K562 (cell line): ENCODE data around the gene ANTKMT. TPM values are rescaled to one million over a fixed set of nuclear protein-coding genes. Genes with fewer than 3 reads are reported as not detected.

Experiments used
- ARID2 ChIP-seq: fragments of 450-650 bp; IDR thresholded peaks from 2 replicates; pipeline ENCODE4 v1.6.1; 2017; ENCODE audit warnings: antibody characterized with exemption, mild to moderate bottlenecking
- CBFA2T2 ChIP-seq: fragments of 450-650 bp; conservative IDR thresholded peaks from 2 replicates; pipeline ENCODE4 v1.6.1; 2017; ENCODE audit warnings: mild to moderate bottlenecking
- DACH1 ChIP-seq: fragments of 450-650 bp; IDR thresholded peaks from 2 replicates; pipeline ENCODE4 v1.6.1; 2018; ENCODE audit not compliant: partially characterized antibody
- EZH2 ChIP-seq: IDR thresholded peaks from 2 replicates; pipeline ENCODE4 v1.6.1; 2012; ENCODE audit warnings: low read depth, mild to moderate bottlenecking, inconsistent platforms, low read length, borderline replicate concordance
- GATAD2A ChIP-seq: fragments of 450-650 bp; IDR thresholded peaks from 2 replicates; pipeline ENCODE4 v1.6.1; 2017
- HIVEP1 ChIP-seq: fragments of 250-450 bp; sonication (Bioruptor Pico); IDR thresholded peaks from 2 replicates; pipeline ENCODE4 v1.4.0; 2020; ENCODE audit warnings: mild to moderate bottlenecking
- NCOA1 ChIP-seq: fragments of 450-650 bp; IDR thresholded peaks from 2 replicates; pipeline ENCODE4 v1.6.1; 2016; ENCODE audit warnings: low read depth
- NR2C2 ChIP-seq, 2 experiments: fragments of 200-800 bp in 1 of 2; sonication (Bioruptor generic) in 1 of 2; sonication (generic) in 1 of 2; formaldehyde crosslinking in 1 of 2; IDR thresholded peaks; 2 replicates each; pipeline versions ENCODE4 v1.6.1 to v1.8.0; 2016 to 2022; ENCODE audit warnings: mild to moderate bottlenecking in 1 of 2, missing compliant biosample characterization in 1 of 2, missing genetic modification characterization in 1 of 2, missing genetic modification reagents in 1 of 2
- PCBP2 ChIP-seq: fragments of 200-400 bp; formaldehyde crosslinking; IDR thresholded peaks from 2 replicates; pipeline ENCODE4 v1.6.1; 2018; ENCODE audit warnings: low read length, low read depth, mild to moderate bottlenecking, moderate library complexity; ENCODE audit not compliant: poor library complexity, severe bottlenecking
- RBFOX2 ChIP-seq: fragments of 200-400 bp; formaldehyde crosslinking; IDR thresholded peaks from 2 replicates; pipeline ENCODE4 v1.6.1; 2017; ENCODE audit warnings: low read depth, mild to moderate bottlenecking, low read length, moderate library complexity
- STAG1 ChIP-seq: sonication (generic); formaldehyde crosslinking; IDR thresholded peaks from 2 replicates; pipeline ENCODE4 v1.5.0; 2020; ENCODE audit warnings: missing genetic modification reagents, borderline replicate concordance
- STAT5B ChIP-seq: fragments of 250-450 bp; sonication (Bioruptor Pico); IDR thresholded peaks from 2 replicates; pipeline ENCODE4 v1.8.0; 2021; ENCODE audit warnings: mild to moderate bottlenecking, inconsistent platforms
- TSC22D4 ChIP-seq: fragments of 450-650 bp; IDR thresholded peaks from 2 replicates; pipeline ENCODE4 v1.6.1; 2016; ENCODE audit warnings: missing genetic modification characterization, missing biosample characterization, control low read depth
- XRCC5 ChIP-seq: fragments of 200-400 bp; formaldehyde crosslinking; IDR thresholded peaks from 2 replicates; pipeline ENCODE4 v1.6.1; 2017; ENCODE audit warnings: low read depth, mild to moderate bottlenecking, low read length
- ZBTB7A ChIP-seq: IDR thresholded peaks from 2 replicates; pipeline ENCODE4 v1.6.1; 2011; ENCODE audit warnings: low read depth, mild to moderate bottlenecking, low read length, moderate library complexity, borderline replicate concordance; ENCODE audit not compliant: control insufficient read depth
- ZNF3 ChIP-seq: fragments of 250-450 bp; sonication (Bioruptor Pico); IDR thresholded peaks from 2 replicates; pipeline ENCODE4 v1.5.0; 2021; ENCODE audit warnings: mild to moderate bottlenecking, moderate library complexity
- ZNF589 ChIP-seq: fragments of 200-800 bp; sonication (Bioruptor generic); IDR thresholded peaks from 2 replicates; pipeline ENCODE4 v1.6.1; 2016; ENCODE audit warnings: low read depth, missing genetic modification characterization, missing compliant biosample characterization
- polyA plus RNA-seq, 8 experiments: library from polyadenylated mRNA; depleted of rRNA in 4 of 8; stranded (reverse) in 5 of 8; unstranded in 3 of 8; fragments of >200 nt; fragmentation: Nextera tagmentation in 2 of 8; fragmentation: Illumina TruSeq in 1 of 8; extraction: Ambion mirVana in 2 of 8; extraction: Trizol in 1 of 8; gene quantifications; 2 replicates each; pipeline versions ENCODE4 v1.2.1 to v1.2.3, GENCODE V29; 2011 to 2014; ENCODE audit warnings: inconsistent platforms in 1 of 8, missing spikeins in 1 of 8
- total RNA-seq, 7 experiments: library from RNA; depleted of rRNA in 6 of 7; stranded (reverse); fragments of >200 nt in 6 of 7; fragmentation: Illumina TruSeq in 2 of 7; extraction: Trizol in 2 of 7; gene quantifications; 2 replicates each; pipeline versions ENCODE4 v1.2.1 to v1.2.3, GENCODE V29; 2011 to 2021; ENCODE audit warnings: low replicate concordance in 1 of 7
- TF ChIP-seq, protein P1 (sequence below): sonication (generic); formaldehyde crosslinking; IDR thresholded peaks from 2 replicates; pipeline ENCODE4 v1.8.0; 2022; ENCODE audit warnings: mild to moderate bottlenecking, missing genetic modification reagents
- TF ChIP-seq, protein P2 (sequence below): sonication (generic); formaldehyde crosslinking; IDR thresholded peaks from 2 replicates; pipeline ENCODE4 v1.9.0; 2022; ENCODE audit warnings: mild to moderate bottlenecking, missing genetic modification reagents
- TF ChIP-seq, protein P3 (sequence below): fragments of 250-450 bp; sonication (Bioruptor Pico); IDR thresholded peaks from 2 replicates; pipeline ENCODE4 v1.5.0; 2021
- TF ChIP-seq, protein P4 (sequence below): sonication (generic); formaldehyde crosslinking; IDR thresholded peaks from 2 replicates; pipeline ENCODE4 v1.8.1; 2023; ENCODE audit warnings: mild to moderate bottlenecking, missing genetic modification reagents

Gene ANTKMT
- total and polyA plus RNA-seq, 9 of the 15 experiments (the other 6 are each of a cell fraction or from before 2014, with no cell fraction given) = 0.58 to 217 (median 19.1) TPM

DNA sequence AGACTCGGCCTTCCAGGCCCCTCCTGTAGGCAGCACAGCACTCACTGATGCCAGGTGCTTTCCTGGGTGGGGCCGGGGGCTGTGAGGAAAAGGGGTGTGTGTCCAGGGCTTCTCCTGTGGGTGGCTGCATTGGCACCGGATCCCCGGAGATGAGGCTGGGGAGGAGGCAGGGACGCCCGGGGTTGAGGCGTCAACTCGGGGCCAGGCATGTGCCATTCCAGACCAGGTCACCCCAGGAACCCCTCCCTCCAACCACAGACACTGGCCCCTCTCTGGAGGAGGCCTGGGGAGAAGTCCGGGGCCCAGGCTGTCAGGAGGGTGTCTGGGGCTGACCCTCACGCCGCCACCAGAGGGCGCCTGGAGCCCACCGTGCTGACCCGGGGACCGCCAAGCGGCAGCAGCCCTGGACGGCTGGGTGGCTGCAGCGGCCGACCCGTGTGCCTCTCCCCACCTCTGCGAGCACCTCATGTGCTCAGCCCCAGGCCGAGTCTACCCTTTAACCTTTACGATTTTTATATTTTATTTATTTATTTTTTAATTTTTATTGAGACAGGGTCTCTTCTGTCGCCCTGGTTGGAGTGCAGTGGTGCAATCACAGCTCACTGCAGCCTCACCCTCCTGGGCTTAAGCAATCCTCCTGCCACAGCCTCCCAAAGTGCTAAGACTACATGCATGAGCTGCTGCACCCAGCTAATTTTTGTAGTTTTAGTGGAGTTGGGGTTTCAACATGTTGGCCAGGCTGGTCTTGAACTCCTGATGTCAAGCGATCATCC, 9.2 kb upstream of the ANTKMT start (continued):
- peak; percentile 96 for TF ChIP-seq STAG1 (CRISPR knock-in tag)
- 0 out of 2 replicates have a peak, but pooled peaks have one; percentile 15 for TF ChIP-seq RBFOX2
- TF ChIP-seq, protein P1, sequence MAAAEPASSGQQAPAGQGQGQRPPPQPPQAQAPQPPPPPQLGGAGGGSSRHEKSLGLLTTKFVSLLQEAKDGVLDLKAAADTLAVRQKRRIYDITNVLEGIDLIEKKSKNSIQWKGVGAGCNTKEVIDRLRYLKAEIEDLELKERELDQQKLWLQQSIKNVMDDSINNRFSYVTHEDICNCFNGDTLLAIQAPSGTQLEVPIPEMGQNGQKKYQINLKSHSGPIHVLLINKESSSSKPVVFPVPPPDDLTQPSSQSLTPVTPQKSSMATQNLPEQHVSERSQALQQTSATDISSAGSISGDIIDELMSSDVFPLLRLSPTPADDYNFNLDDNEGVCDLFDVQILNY (CRISPR knock-in tag) = no peak
- no peak for TF ChIP-seq DACH1
- TF ChIP-seq PCBP2 = no peak
- no peak for TF ChIP-seq HIVEP1 (CRISPR knock-in tag)
- no peak for TF ChIP-seq NR2C2 (CRISPR knock-in tag; IDR thresholded peaks at IDR 0.05)
- TF ChIP-seq NR2C2 (tag; IDR thresholded peaks at IDR 0.05) = no peak
- TF ChIP-seq TSC22D4 (tag) = no peak
- TF ChIP-seq, protein P2, sequence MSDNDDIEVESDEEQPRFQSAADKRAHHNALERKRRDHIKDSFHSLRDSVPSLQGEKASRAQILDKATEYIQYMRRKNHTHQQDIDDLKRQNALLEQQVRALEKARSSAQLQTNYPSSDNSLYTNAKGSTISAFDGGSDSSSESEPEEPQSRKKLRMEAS (CRISPR knock-in tag) = 0 out of 2 replicates have a peak, but pooled peaks have one; percentile 10
- TF ChIP-seq ZBTB7A = peak; percentile 86
- TF ChIP-seq ZNF3 = no peak
- TF ChIP-seq, protein P3, sequence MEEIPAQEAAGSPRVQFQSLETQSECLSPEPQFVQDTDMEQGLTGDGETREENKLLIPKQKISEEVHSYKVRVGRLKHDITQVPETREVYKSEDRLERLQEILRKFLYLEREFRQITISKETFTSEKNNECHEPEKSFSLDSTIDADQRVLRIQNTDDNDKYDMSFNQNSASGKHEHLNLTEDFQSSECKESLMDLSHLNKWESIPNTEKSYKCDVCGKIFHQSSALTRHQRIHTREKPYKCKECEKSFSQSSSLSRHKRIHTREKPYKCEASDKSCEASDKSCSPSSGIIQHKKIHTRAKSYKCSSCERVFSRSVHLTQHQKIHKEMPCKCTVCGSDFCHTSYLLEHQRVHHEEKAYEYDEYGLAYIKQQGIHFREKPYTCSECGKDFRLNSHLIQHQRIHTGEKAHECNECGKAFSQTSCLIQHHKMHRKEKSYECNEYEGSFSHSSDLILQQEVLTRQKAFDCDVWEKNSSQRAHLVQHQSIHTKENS (CRISPR knock-in tag) = no peak
- no peak for TF ChIP-seq GATAD2A
- TF ChIP-seq CBFA2T2 = no peak
- TF ChIP-seq, protein P4, sequence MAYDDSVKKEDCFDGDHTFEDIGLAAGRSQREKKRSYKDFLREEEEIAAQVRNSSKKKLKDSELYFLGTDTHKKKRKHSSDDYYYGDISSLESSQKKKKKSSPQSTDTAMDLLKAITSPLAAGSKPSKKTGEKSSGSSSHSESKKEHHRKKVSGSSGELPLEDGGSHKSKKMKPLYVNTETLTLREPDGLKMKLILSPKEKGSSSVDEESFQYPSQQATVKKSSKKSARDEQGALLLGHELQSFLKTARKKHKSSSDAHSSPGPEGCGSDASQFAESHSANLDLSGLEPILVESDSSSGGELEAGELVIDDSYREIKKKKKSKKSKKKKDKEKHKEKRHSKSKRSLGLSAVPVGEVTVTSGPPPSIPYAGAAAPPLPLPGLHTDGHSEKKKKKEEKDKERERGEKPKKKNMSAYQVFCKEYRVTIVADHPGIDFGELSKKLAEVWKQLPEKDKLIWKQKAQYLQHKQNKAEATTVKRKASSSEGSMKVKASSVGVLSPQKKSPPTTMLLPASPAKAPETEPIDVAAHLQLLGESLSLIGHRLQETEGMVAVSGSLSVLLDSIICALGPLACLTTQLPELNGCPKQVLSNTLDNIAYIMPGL = 0 out of 2 replicates have a peak, but pooled peaks have one; percentile 39
- TF ChIP-seq EZH2 = no peak
- TF ChIP-seq STAT5B (CRISPR knock-in tag) = no peak
- TF ChIP-seq NCOA1 = no peak
- TF ChIP-seq ZNF589 (CRISPR knock-in tag) = no peak
- 0 out of 2 replicates have a peak, but pooled peaks have one; percentile 73 for TF ChIP-seq XRCC5
- TF ChIP-seq ARID2 = peak; percentile 24; the same call in 1 of the 2 replicates
